GM18511 (cell line): ENCODE measurements around the gene FAM163B.

Experiments
- ATAC-seq: cut with Tn5 transposase; IDR thresholded peaks from one replicate; pipeline ENCODE4 v1.9.1; 2021; ENCODE audit warnings: mild to moderate bottlenecking, moderate library complexity; ENCODE audit not compliant: unreplicated experiment

The FAM163B gene

DNA sequence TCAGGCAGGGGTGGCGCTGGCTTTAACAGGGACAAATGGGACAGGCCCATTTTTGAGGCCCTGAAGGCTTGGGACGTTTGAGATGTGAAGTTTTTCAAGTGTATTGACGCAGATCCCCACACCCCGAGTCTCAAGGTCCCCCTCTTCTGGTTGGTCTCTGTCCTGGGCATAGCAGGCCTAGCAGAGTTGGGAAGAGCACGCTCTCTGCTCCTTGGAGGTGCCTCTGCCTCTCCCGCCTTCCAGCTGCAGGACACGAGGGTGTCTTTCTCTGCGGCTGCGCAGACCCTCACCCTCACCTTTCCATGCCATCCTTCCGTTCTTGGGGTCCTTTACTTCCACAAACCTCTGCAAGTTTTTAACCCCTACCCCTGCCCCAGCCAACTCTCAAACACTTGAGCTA, 56.1 kb downstream of the FAM163B start:
- no peak for ATAC-seq

DNA sequence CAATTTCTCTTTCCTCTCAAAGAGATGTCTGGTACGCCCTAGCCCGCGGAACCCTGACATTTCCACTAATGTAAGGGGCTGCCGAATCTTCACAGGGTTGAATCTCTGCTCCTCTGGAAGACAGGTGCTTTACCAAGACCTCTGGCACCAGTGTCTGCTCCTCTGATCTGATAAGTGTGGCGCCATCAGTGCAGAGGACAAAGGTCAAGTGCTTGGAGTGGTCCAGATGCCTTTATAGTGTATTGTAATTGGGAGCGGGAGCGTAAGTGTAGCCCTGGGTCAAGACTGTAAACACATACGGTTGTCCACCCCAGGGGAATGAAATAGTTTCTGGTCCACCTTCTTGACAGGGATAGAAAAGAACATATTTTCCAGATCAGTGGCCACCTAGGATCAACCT, 57.0 kb downstream of the FAM163B start:
- ATAC-seq: no peak

- ATAC-seq: no peak
Measured at GRCh38 chr9:133551446-133551845, 57.7 kb downstream of the FAM163B start.

GRCh38 chr9:133547116-133547515, 62.1 kb downstream of the FAM163B start:
- no peak for ATAC-seq

- no peak for ATAC-seq
Measured at GRCh38 chr9:133546287-133546680, 62.9 kb downstream of the FAM163B start.

GRCh38 chr9:133545494-133546286, 63.5 kb downstream of the FAM163B start:
- ATAC-seq: no peak

- ATAC-seq: no peak
Measured at GRCh38 chr9:133543772-133544467, 65.3 kb downstream of the FAM163B start.

- ATAC-seq: no peak
Measured at GRCh38 chr9:133542002-133542401, 67.2 kb downstream of the FAM163B start.

GRCh38 chr9:133540698-133541025, 68.5 kb downstream of the FAM163B start:
- ATAC-seq: no peak

- ATAC-seq: no peak
Measured at GRCh38 chr9:133539991-133540697, 69.0 kb downstream of the FAM163B start.

GRCh38 chr9:133538851-133539833, 70.0 kb downstream of the FAM163B start:
- no peak for ATAC-seq

GRCh38 chr9:133538176-133538575, 71.0 kb downstream of the FAM163B start:
- ATAC-seq: no peak

- no peak for ATAC-seq
Measured at GRCh38 chr9:133537257-133537656, 71.9 kb downstream of the FAM163B start.

GRCh38 chr9:133536536-133536935, 72.7 kb downstream of the FAM163B start:
- ATAC-seq: no peak

GRCh38 chr9:133536080-133536479, 73.1 kb downstream of the FAM163B start:
- ATAC-seq: no peak

DNA sequence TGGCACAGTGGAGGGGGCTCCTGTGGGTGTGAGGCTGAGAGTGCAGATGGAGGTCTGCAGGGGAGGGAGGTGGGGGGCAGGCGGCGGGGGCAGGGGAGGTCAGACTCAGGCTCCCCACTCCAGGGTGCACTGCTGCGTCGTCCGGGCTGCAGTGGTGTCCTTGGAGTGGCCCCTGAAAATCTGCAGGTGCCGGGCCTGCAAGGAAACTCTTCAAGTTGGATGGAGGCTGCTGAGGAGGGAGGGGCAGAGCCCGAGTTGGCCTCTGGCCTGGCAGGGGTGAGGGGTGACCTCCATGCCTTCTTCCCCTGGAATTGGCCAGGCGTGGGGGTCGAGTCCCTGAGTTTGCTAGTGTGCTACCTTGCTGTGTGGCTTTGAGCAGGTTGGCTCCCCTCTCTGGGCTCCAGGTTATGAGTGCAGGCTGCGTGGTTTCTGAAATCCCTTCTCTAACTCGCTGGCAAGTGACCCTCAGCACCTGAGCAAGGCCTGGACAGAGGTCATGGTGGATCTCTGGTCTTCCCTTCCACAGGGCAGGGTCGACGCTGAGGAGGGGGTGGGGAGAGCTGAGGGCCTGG, 73.8 kb downstream of the FAM163B start:
- no peak for ATAC-seq

GRCh38 chr9:133534346-133535291, 74.6 kb downstream of the FAM163B start, which contains the start of gene ADAMTSL2:
ADAMTSL2 (plus strand) TSS chr9:133534704; CDS start chr9:133536713, 2,009 bp downstream.
- no peak for ATAC-seq

- no peak for ATAC-seq
Measured at GRCh38 chr9:133533857-133534256, 75.3 kb downstream of the FAM163B start.
